CD4-positive, alpha-beta T cell (primary cell): ENCODE data around the gene FHOD3. TPM values are rescaled to one million over a fixed set of nuclear protein-coding genes. Genes with fewer than 3 reads are reported as not detected.

Source experiments
- ATAC-seq: fragments of 200-7000 bp; cut with Tn5 transposase; one replicate; pipeline ENCODE4 v1.10.0; 2022; ENCODE audit warnings: mild to moderate bottlenecking; ENCODE audit not compliant: poor library complexity
- CTCF ChIA-PET: fragments of 350-600 bp; sonication (Branson Sonifier 250); formaldehyde crosslinking; loops from one replicate; lab custom pipeline; 2021; ENCODE audit warnings: antibody characterized with exemption, inconsistent platforms; lab: Charles Lee
- POLR2A ChIA-PET: fragments of 350-600 bp; sonication (Branson Sonifier 250); formaldehyde crosslinking; loops from one replicate; lab custom pipeline; 2021; ENCODE audit warnings: antibody characterized with exemption, inconsistent platforms; lab: Charles Lee
- DNase-seq, 14 experiments: peaks; one replicate each; pipeline ENCODE4 v3.0.0-alpha.2; 2013 to 2020; ENCODE audit warnings: mixed read lengths in 2 of 14
- H3K27ac ChIP-seq, 2 donors: one replicate each; pipeline versions ENCODE4 v1.5.1 to v1.7.0; 2013; ENCODE audit warnings: low read length in 2 of 2, low read depth in 1 of 2, mild to moderate bottlenecking in 1 of 2
- H3K27me3 ChIP-seq, 2 experiments: 1 replicate in 1 of 2; 2 replicates in 1 of 2; pipeline versions ENCODE4 v1.6.1 to v1.7.0; 2013; ENCODE audit warnings: low read length in 2 of 2, control low read depth in 1 of 2, mild to moderate bottlenecking in 1 of 2, moderate library complexity in 1 of 2; ENCODE audit not compliant: insufficient read depth in 2 of 2, control insufficient read depth in 1 of 2
- H3K36me3 ChIP-seq: one replicate; pipeline ENCODE4 v1.6.1; 2013; ENCODE audit warnings: low read length, control low read depth; ENCODE audit not compliant: insufficient read depth
- H3K4me1 ChIP-seq: one replicate; pipeline ENCODE4 v1.6.1; 2013; ENCODE audit warnings: low read length, control low read depth; ENCODE audit not compliant: insufficient read depth
- H3K4me3 ChIP-seq: one replicate; pipeline ENCODE4 v1.5.1; 2013; ENCODE audit warnings: mild to moderate bottlenecking, low read length, moderate library complexity
- H3K9me3 ChIP-seq, 2 experiments: 1 replicate in 1 of 2; 2 replicates in 1 of 2; pipeline versions ENCODE4 v1.6.1 to v1.7.0; 2013; ENCODE audit warnings: low read length in 2 of 2, mild to moderate bottlenecking in 2 of 2, control low read depth in 1 of 2, moderate library complexity in 1 of 2; ENCODE audit not compliant: control insufficient read depth in 1 of 2, insufficient read depth in 1 of 2
- H3K27ac Mint-ChIP-seq: one replicate; pipeline ENCODE4 v1.8.0; 2020; ENCODE audit warnings: mixed read lengths
- H3K27me3 Mint-ChIP-seq: one replicate; pipeline ENCODE4 v1.8.0; 2021; ENCODE audit warnings: mixed read lengths
- H3K36me3 Mint-ChIP-seq: one replicate; pipeline ENCODE4 v1.8.0; 2021; ENCODE audit warnings: low read depth, mixed read lengths
- H3K4me1 Mint-ChIP-seq: one replicate; pipeline ENCODE4 v1.8.0; 2021; ENCODE audit warnings: low read depth, mixed read lengths
- H3K4me3 Mint-ChIP-seq: one replicate; pipeline ENCODE4 v1.8.0; 2020; ENCODE audit warnings: mild to moderate bottlenecking, mixed read lengths
- H3K9me3 Mint-ChIP-seq: one replicate; pipeline ENCODE4 v1.8.0; 2020; ENCODE audit warnings: mixed read lengths
- CTCF ChIP-seq: fragments of 200-600 bp; IDR thresholded peaks from one replicate; pipeline ENCODE4 v1.8.0; 2022; ENCODE audit warnings: antibody characterized with exemption, mild to moderate bottlenecking
- intact Hi-C, 2 experiments: fragments of 100-400 bp; cut with DNase I in 1 of 2; cut with micrococcal nuclease in 1 of 2; formaldehyde crosslinking; loops; one replicate each; pipeline versions ENCODE4 v1.15.1 to v1.9.0; 2023 to 2025; cut with DNase I, micrococcal nuclease
- total RNA-seq, 174 experiments: library from RNA in 2 of 174; stranded (reverse) in 2 of 174; gene quantifications; one replicate each; pipeline ENCODE4 v1.2.3 and lab custom pipeline; 2021 to 2026

The FHOD3 gene
- total RNA-seq, 2 experiments from 2014 or later: not detected

DNA sequence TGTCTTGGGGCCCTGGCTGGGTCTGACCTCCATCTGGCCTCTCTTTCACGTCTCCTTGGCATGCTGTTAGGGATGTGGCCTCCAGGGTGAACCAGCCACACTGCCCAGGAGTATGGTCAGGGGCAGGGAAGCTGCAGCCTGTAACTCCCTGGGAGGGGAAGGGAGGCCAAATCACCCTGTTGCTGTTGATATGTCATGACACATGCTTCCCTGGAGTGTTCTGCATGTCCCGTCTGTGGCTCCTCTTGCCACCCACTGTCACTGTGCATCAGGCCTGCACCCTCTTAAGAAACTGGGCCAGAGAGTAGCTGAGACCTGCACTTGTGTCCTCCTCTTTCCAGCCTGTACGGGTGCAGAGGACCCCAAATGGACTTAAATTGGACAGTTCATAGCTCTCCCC lies 221.3 kb downstream of the FHOD3 start:
- Histone ChIP-seq H3K27ac (no peak overlapping the region), H3K9me3 (no peaks in the 10 kb centered on the region), H3K4me1 (no peaks in the 10 kb centered on the region), H3K4me3 (no peak overlapping the region), H3K27me3 (peaks cover 0 to 9% of the 10 kb centered on the region in 2 experiments), H3K36me3 (no peaks in the 10 kb centered on the region)
- ChIA-PET CTCF (no interaction called here), POLR2A (no interaction called here)
- Mint-ChIP-seq H3K27ac (no peak overlapping the region), H3K9me3 (no peaks in the 10 kb centered on the region), H3K36me3 (no peaks in the 10 kb centered on the region), H3K4me3 (no peak overlapping the region), H3K27me3 (peaks cover 4% of the 10 kb centered on the region), H3K4me1 (no peaks in the 10 kb centered on the region)
- intact Hi-C loops: no loop called here
- TF ChIP-seq CTCF: no peak
- DNase-seq (no peak), ATAC-seq (no peak)

DNA sequence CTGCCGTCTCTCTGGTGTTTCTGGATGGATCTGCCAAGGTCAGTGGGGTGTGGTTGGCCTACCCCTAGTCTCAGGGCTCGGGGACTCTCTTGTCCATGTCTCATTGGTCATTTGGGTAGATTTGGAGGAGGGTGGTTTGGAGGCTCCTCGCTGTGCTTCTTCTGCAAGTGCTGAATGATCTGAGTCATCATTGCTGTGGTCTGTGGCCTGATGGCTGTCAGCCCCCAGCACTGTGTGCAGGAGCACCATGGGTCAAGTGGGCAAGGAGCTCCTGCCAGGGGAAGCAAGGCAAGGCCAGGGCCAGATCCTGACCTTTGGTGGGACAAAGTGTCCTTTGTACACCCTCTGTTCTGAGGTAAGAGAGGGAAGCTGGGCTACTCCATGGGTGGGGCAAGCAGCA lies 221.8 kb downstream of the FHOD3 start:
- Histone ChIP-seq H3K27ac (no peak overlapping the region), H3K9me3 (no peaks in the 10 kb centered on the region), H3K4me1 (no peaks in the 10 kb centered on the region), H3K36me3 (no peaks in the 10 kb centered on the region), H3K4me3 (no peak overlapping the region), H3K27me3 (peaks cover 0 to 9% of the 10 kb centered on the region in 2 experiments)
- ChIA-PET CTCF (no interaction called here), POLR2A (no interaction called here)
- intact Hi-C loops: no loop called here
- H3K27me3 Mint-ChIP-seq: peaks cover 4% of the 10 kb centered on the region
- ATAC-seq (no peak), DNase-seq (no peak)
- no peaks in the 10 kb centered on the region for H3K36me3 Mint-ChIP-seq
- H3K9me3 Mint-ChIP-seq: no peaks in the 10 kb centered on the region
- no peak overlapping the region for H3K4me3 Mint-ChIP-seq
- H3K4me1 Mint-ChIP-seq: no peaks in the 10 kb centered on the region
- TF ChIP-seq CTCF: no peak
- H3K27ac Mint-ChIP-seq: no peak overlapping the region

DNA sequence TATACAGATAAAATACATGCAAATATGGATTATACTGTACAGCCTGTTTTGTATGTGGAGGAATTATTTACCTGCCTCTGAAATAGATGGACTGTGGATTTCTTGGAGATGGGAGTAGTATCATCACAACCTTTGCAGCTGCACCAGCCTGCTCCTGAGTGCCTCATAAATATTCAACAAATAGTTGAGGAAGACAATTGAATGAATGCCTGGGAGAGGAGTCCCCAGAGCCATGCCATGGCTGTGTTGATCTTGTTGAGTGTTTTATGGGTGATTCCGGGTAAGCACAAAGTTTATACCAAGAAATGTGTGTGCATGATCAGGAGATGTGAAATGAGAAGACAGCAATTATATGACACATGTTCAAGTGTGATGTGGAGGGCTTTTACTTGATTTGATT lies 225.0 kb downstream of the FHOD3 start:
- Histone ChIP-seq H3K36me3 (no peaks in the 10 kb centered on the region), H3K9me3 (no peaks in the 10 kb centered on the region), H3K4me1 (no peaks in the 10 kb centered on the region), H3K4me3 (no peak overlapping the region), H3K27me3 (peaks cover 0 to 2% of the 10 kb centered on the region in 2 experiments), H3K27ac (no peak overlapping the region)
- intact Hi-C loops: no loop called here
- no peak overlapping the region for H3K27ac Mint-ChIP-seq
- TF ChIP-seq CTCF: no peak
- H3K36me3 Mint-ChIP-seq: no peaks in the 10 kb centered on the region
- ChIA-PET POLR2A (no interaction called here), CTCF (no interaction called here)
- H3K27me3 Mint-ChIP-seq: no peaks in the 10 kb centered on the region
- no peak overlapping the region for H3K4me3 Mint-ChIP-seq
- H3K9me3 Mint-ChIP-seq: no peaks in the 10 kb centered on the region
- no peaks in the 10 kb centered on the region for H3K4me1 Mint-ChIP-seq
- ATAC-seq (no peak), DNase-seq (no peak)
